Liver (tissue), 3 donors: ENCODE measurements around the gene UACA.

Experiments
- EGR1 ChIP-seq, 2 donors: IDR thresholded peaks; 2 replicates each; pipeline ENCODE4 v1.6.1; 2016 to 2018; ENCODE audit warnings: antibody characterized with exemption in 2 of 2, low read depth in 2 of 2
- HNF4A ChIP-seq, 2 donors: conservative IDR thresholded peaks; 2 replicates each; pipeline ENCODE4 v1.6.1; 2016; ENCODE audit warnings: antibody characterized with exemption in 2 of 2, mild to moderate bottlenecking in 2 of 2
- JUND ChIP-seq, 2 donors: IDR thresholded peaks; 2 replicates each; pipeline ENCODE4 v1.6.1; 2016; ENCODE audit warnings: antibody characterized with exemption in 2 of 2
- REST ChIP-seq: IDR thresholded peaks from 2 replicates; pipeline ENCODE4 v1.6.1; 2016; ENCODE audit warnings: antibody characterized with exemption, mild to moderate bottlenecking
- SP1 ChIP-seq: IDR thresholded peaks from 2 replicates; pipeline ENCODE4 v1.6.1; 2018; ENCODE audit warnings: antibody characterized with exemption, mild to moderate bottlenecking
- TAF1 ChIP-seq: conservative IDR thresholded peaks from 2 replicates; pipeline ENCODE4 v1.6.1; 2016; ENCODE audit warnings: antibody characterized with exemption, mild to moderate bottlenecking
- TF ChIP-seq, protein P1 (sequence below): fragments of 150-350 bp; IDR thresholded peaks from 2 replicates; pipeline ENCODE4 v1.5.1; 2017; ENCODE audit warnings: improper control_type of control experiment, low read depth, low read length; ENCODE audit not compliant: missing input control
- donor health status: healthy.
- donor health status: healthy.

GRCh38 chr15:70802629-70803028 lies 39.3 kb upstream of the UACA start:
- TF ChIP-seq REST (no peak), SP1 (no peak), EGR1 (IDR thresholded peaks at IDR 0.05; ENCODE audit: low read depth in 2 of 2) (no peak), JUND (IDR thresholded peaks at IDR 0.05) (no peak), HNF4A (conservative IDR thresholded peaks at IDR 0.05) (no peak), TAF1 (no peak)
- TF ChIP-seq, protein P1, sequence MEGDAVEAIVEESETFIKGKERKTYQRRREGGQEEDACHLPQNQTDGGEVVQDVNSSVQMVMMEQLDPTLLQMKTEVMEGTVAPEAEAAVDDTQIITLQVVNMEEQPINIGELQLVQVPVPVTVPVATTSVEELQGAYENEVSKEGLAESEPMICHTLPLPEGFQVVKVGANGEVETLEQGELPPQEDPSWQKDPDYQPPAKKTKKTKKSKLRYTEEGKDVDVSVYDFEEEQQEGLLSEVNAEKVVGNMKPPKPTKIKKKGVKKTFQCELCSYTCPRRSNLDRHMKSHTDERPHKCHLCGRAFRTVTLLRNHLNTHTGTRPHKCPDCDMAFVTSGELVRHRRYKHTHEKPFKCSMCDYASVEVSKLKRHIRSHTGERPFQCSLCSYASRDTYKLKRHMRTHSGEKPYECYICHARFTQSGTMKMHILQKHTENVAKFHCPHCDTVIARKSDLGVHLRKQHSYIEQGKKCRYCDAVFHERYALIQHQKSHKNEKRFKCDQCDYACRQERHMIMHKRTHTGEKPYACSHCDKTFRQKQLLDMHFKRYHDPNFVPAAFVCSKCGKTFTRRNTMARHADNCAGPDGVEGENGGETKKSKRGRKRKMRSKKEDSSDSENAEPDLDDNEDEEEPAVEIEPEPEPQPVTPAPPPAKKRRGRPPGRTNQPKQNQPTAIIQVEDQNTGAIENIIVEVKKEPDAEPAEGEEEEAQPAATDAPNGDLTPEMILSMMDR = no peak
